Body of pancreas (tissue), 4 donors: Measurements from ENCODE around the gene NSMCE1. TPM values are rescaled to one million over a fixed set of nuclear protein-coding genes. Genes with fewer than 3 reads are reported as not detected.

Source experiments
- ATAC-seq: fragments of 150-250 bp; one replicate; pipeline ENCODE4 v1.9.1; 2016
- DNase-seq, 4 donors: peaks; one replicate each; pipeline ENCODE4 v3.0.0-alpha.2; 2019
- H3K27ac ChIP-seq, 4 donors: fragments of 200-600 bp; sonication (generic); 1 replicate in 3 of 4; 2 replicates in 1 of 4; pipeline versions ENCODE4 v1.5.1 to v1.6.1; 2016 to 2019; ENCODE audit warnings: mild to moderate bottlenecking in 1 of 4, mixed read lengths in 1 of 4, moderate library complexity in 1 of 4
- H3K27me3 ChIP-seq, 2 donors: fragments of 200-600 bp; sonication (generic); one replicate each; pipeline ENCODE4 v1.6.0; 2016; ENCODE audit warnings: mild to moderate bottlenecking in 1 of 2
- H3K36me3 ChIP-seq, 2 donors: fragments of 200-600 bp; sonication (generic); replicated peaks in 1 of 2; 2 replicates each; pipeline ENCODE4 v1.5.1; 2016; ENCODE audit warnings: low read depth in 2 of 2; ENCODE audit not compliant: insufficient read depth in 1 of 2
- H3K4me1 ChIP-seq: fragments of 200-600 bp; sonication (generic); one replicate; pipeline ENCODE4 v1.6.0; 2016
- H3K4me3 ChIP-seq, 2 donors: fragments of 200-600 bp; sonication (generic); 1 replicate in 1 of 2; 2 replicates in 1 of 2; pipeline ENCODE4 v1.5.1; 2016 to 2019
- H3K9me3 ChIP-seq, 3 donors: fragments of 200-600 bp; sonication (generic); 1 replicate in 2 of 3; 2 replicates in 1 of 3; pipeline ENCODE4 v1.5.1; 2016
- POLR2A ChIP-seq, 3 donors: fragments of 450-650 bp; IDR thresholded peaks; one replicate each; pipeline ENCODE4 v1.6.1; 2016; ENCODE audit warnings: antibody characterized with exemption in 3 of 3, mild to moderate bottlenecking in 2 of 3
- WGBS, 2 donors: methylation state at CpG; one replicate each; pipeline ENCODE4 v1.1.5; 2017; 5-methylcytosine and 5-hydroxymethylcytosine counted together
- intact Hi-C: fragments of 100-400 bp; cut with DNase I; formaldehyde crosslinking; loops from one replicate; pipeline ENCODE4 v1.15.1; 2023
- total RNA-seq, 2 donors: library from RNA; depleted of rRNA; stranded (reverse); fragments of >200 nt; gene quantifications; one replicate each; pipeline ENCODE4 v1.1.0, GENCODE V29; 2016
- TF ChIP-seq, protein P1 (sequence below), 7 experiments: fragments of 450-650 bp in 4 of 7; fragments of 200-600 bp in 3 of 7; sonication (generic) in 3 of 7; IDR thresholded peaks; one replicate each; pipeline ENCODE4 v1.5.1; 2016 to 2019; ENCODE audit warnings: antibody characterized with exemption in 7 of 7

Gene NSMCE1
- total RNA-seq, 2 donors from 2014 or later = 20.1 to 29.1 TPM

GRCh38 chr16:27190316-27190871 is 78.2 kb downstream of the NSMCE1 start:
- ATAC-seq (no peak), DNase-seq (no peak)
- Histone ChIP-seq H3K4me3 (no peak overlapping the region), H3K27me3 (no peaks in the 10 kb centered on the region), H3K9me3 (no peaks in the 10 kb centered on the region), H3K27ac (peak overlapping the region in 2 of 4 donors; percentile 75 to 86), H3K4me1 (peaks cover 15% of the 10 kb centered on the region), H3K36me3 (no peaks in the 10 kb centered on the region)
- 89 to 93% methylated on average over 3 to 12 of the region's 12 CpGs for WGBS, 2 donors
- TF ChIP-seq POLR2A (IDR thresholded peaks at IDR 0.05) = no peak
- TF ChIP-seq, protein P1, sequence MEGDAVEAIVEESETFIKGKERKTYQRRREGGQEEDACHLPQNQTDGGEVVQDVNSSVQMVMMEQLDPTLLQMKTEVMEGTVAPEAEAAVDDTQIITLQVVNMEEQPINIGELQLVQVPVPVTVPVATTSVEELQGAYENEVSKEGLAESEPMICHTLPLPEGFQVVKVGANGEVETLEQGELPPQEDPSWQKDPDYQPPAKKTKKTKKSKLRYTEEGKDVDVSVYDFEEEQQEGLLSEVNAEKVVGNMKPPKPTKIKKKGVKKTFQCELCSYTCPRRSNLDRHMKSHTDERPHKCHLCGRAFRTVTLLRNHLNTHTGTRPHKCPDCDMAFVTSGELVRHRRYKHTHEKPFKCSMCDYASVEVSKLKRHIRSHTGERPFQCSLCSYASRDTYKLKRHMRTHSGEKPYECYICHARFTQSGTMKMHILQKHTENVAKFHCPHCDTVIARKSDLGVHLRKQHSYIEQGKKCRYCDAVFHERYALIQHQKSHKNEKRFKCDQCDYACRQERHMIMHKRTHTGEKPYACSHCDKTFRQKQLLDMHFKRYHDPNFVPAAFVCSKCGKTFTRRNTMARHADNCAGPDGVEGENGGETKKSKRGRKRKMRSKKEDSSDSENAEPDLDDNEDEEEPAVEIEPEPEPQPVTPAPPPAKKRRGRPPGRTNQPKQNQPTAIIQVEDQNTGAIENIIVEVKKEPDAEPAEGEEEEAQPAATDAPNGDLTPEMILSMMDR (IDR thresholded peaks at IDR 0.05) = no peak
- intact Hi-C loops = no loop called here

GRCh38 chr16:27189335-27189972 is 79.1 kb downstream of the NSMCE1 start:
- intact Hi-C loops = no loop called here
- Histone ChIP-seq H3K36me3 (no peaks in the 10 kb centered on the region), H3K4me1 (peaks cover 15% of the 10 kb centered on the region), H3K9me3 (no peaks in the 10 kb centered on the region), H3K27me3 (no peaks in the 10 kb centered on the region), H3K27ac (peak overlapping the region; percentile 45 to 86 (median 74)), H3K4me3 (no peak overlapping the region)
- 13 to 22% methylated on average over 8 to 13 of the region's 13 CpGs for WGBS, 2 donors
- TF ChIP-seq POLR2A (IDR thresholded peaks at IDR 0.05) = peak in 2 of 3 donors; percentile 49 to 55
- TF ChIP-seq, protein P1 (IDR thresholded peaks at IDR 0.05) = no peak
- DNase-seq (peak; percentile 77 to 92 (median 88)), ATAC-seq (peak; percentile 92)

DNA sequence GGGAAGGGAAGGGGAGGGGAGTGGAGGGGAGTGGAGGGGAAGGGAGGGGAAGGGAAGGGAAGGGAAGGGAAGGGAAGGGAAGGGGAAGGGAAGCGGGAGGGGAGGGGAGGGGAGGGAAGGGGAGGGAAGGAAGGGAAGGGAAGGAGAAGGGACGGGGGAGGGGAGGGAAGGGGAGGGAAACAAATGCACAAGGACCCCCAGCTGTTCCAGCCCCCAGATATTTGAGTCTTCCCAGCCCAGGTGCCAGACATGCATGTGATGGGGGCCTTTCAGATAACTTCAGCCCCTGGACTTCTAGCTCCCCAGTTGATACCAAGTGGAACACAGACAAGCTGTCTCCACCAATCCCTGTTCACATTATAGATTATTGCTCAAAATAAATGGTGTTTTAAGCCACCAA is 79.9 kb downstream of the NSMCE1 start:
- Histone ChIP-seq H3K36me3 (no peaks in the 10 kb centered on the region), H3K9me3 (no peaks in the 10 kb centered on the region), H3K4me1 (peaks cover 15% of the 10 kb centered on the region), H3K27me3 (no peaks in the 10 kb centered on the region), H3K4me3 (no peak overlapping the region), H3K27ac (peak overlapping the region in 2 of 4 donors; percentile 75 to 86)
- no peak for DNase-seq
- 91 to 100% methylated on average over 1 to 2 of the region's 2 CpGs for WGBS, 2 donors
- TF ChIP-seq, protein P1 (IDR thresholded peaks at IDR 0.05) = no peak
- no peak for TF ChIP-seq POLR2A (IDR thresholded peaks at IDR 0.05)
- intact Hi-C loops = no loop called here
- ATAC-seq = no peak

GRCh38 chr16:27185776-27186130 is 82.8 kb downstream of the NSMCE1 start:
- no peak for TF ChIP-seq POLR2A (IDR thresholded peaks at IDR 0.05)
- TF ChIP-seq, protein P1 (IDR thresholded peaks at IDR 0.05) = no peak
- Histone ChIP-seq H3K36me3 (no peaks in the 10 kb centered on the region), H3K4me3 (no peak overlapping the region), H3K9me3 (no peaks in the 10 kb centered on the region), H3K27me3 (no peaks in the 10 kb centered on the region), H3K4me1 (peaks cover 15% of the 10 kb centered on the region), H3K27ac (no peak overlapping the region)
- intact Hi-C loops = no loop called here
- ATAC-seq (no peak), DNase-seq (no peak)
- 90 to 100% methylated on average over 1 of the region's 1 CpG for WGBS, 2 donors
